Mesothelial cell of epicardium (in vitro differentiated cells): ENCODE results near the gene SAC3D1. TPM values are rescaled to one million over a fixed set of nuclear protein-coding genes. Genes with fewer than 3 reads are reported as not detected.

Experiments
- DNase-seq, 2 experiments: peaks; one replicate each; pipeline ENCODE4 v3.0.0; 2021; ENCODE audit warnings: low spot score in 2 of 2; ENCODE audit not compliant: unreplicated experiment in 2 of 2
- H3K27ac Mint-ChIP-seq: 2 replicates; pipeline ENCODE4 v1.8.0; 2021; ENCODE audit warnings: mixed read lengths
- H3K27me3 Mint-ChIP-seq: 2 replicates; pipeline ENCODE4 v1.8.0; 2021; ENCODE audit warnings: low read depth, mixed read lengths
- H3K36me3 Mint-ChIP-seq: 2 replicates; pipeline ENCODE4 v1.8.0; 2021; ENCODE audit warnings: mixed read lengths
- H3K4me1 Mint-ChIP-seq: 2 replicates; pipeline ENCODE4 v1.8.0; 2021; ENCODE audit warnings: mixed read lengths
- H3K4me3 Mint-ChIP-seq: 2 replicates; pipeline ENCODE4 v1.8.0; 2021; ENCODE audit warnings: mild to moderate bottlenecking, moderate library complexity, mixed read lengths
- H3K9me3 Mint-ChIP-seq: 2 replicates; pipeline ENCODE4 v1.8.0; 2021; ENCODE audit warnings: mixed read lengths
- total RNA-seq: library from RNA; stranded (reverse); gene quantifications from 3 replicates; pipeline ENCODE4 v1.2.1, GENCODE V29; 2021
- TF ChIP-seq, protein P1 (sequence below): fragments of 200-600 bp; sonication (generic); IDR thresholded peaks from one replicate; pipeline ENCODE4 v1.5.0; 2021; ENCODE audit warnings: antibody characterized with exemption; ENCODE audit not compliant: unreplicated experiment

The SAC3D1 gene
- total RNA-seq, 1 donor from 2014 or later, result 16.1 TPM

DNA sequence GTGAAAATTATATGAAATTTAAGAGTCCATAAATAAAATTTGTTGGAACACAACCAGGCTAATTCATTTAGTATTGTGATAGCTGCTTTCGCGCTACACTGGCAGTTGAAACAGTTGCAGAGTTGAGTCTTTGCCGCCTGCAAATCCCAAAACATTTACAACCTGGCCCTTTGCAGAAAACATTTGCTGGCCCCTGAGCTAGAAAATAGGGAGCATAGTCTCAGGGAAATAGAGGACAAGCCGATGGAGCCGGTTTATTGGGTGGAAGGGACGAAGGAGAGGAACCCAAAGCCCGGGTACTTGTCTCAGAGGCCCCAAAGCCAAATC lies 527 bp upstream of the SAC3D1 start:
- DNase-seq, result no peak
- Mint-ChIP-seq H3K36me3 (peaks cover 5% of the 10 kb centered on the region), H3K27me3 (no peaks in the 10 kb centered on the region), H3K27ac (peak overlapping the region; percentile 95), H3K4me3 (peak overlapping the region; percentile 88), H3K4me1 (peaks cover 14% of the 10 kb centered on the region), H3K9me3 (no peaks in the 10 kb centered on the region)
- TF ChIP-seq, protein P1, sequence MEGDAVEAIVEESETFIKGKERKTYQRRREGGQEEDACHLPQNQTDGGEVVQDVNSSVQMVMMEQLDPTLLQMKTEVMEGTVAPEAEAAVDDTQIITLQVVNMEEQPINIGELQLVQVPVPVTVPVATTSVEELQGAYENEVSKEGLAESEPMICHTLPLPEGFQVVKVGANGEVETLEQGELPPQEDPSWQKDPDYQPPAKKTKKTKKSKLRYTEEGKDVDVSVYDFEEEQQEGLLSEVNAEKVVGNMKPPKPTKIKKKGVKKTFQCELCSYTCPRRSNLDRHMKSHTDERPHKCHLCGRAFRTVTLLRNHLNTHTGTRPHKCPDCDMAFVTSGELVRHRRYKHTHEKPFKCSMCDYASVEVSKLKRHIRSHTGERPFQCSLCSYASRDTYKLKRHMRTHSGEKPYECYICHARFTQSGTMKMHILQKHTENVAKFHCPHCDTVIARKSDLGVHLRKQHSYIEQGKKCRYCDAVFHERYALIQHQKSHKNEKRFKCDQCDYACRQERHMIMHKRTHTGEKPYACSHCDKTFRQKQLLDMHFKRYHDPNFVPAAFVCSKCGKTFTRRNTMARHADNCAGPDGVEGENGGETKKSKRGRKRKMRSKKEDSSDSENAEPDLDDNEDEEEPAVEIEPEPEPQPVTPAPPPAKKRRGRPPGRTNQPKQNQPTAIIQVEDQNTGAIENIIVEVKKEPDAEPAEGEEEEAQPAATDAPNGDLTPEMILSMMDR, result no peak

DNA sequence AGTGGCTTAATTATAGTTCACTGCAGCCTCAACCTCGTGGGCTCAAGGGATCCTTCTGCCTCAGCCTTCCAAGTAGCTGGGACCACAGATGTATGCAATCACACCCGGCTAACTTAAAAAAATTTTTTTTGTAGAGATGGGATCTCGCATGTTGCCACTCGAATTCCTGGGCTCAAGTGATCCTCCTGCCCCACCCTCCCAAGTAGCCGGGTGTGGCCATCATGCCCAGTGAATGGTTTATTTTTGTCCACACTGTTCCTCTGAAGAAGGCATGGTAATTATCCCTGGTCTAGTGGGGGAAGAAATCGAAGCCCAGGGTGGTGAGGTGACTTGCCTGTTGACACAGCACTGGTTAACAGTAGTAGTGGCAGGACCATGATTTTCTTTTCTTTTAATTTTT lies 1.9 kb downstream of the SAC3D1 start:
- no peaks in the 10 kb centered on the region for H3K9me3 Mint-ChIP-seq

DNA sequence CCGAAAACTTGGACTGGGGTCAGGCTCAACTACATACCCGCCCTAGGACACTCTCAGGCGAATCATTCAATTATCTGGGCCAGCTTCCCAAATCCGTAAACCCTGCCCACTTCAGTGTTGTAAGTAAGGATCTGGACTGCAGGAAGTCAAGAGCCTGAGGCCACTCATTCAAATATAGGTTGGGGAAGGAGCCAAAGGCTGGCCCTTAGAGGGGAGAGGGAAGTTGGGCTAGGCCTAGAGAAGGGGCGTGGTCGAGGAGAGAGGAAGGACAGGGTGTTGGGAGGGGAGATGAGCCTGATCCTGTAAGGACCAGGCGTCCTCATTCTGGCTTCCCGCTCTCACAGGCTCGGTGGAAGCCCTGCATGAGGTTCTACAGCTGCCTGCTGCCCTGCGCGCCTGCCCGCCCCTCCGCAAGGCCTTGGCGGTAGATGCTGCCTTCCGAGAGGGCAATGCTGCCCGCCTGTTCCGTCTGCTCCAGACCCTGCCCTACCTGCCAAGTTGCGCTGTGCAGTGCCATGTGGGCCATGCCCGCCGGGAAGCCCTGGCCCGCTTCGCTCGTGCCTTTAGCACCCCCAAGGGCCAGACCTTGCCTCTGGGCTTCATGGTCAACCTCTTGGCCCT lies 3.0 kb downstream of the SAC3D1 start:
- Mint-ChIP-seq H3K4me1 (peaks cover 14% of the 10 kb centered on the region), H3K9me3 (no peaks in the 10 kb centered on the region), H3K4me3 (no peak overlapping the region), H3K27ac (no peak overlapping the region), H3K27me3 (no peaks in the 10 kb centered on the region), H3K36me3 (peaks cover 3% of the 10 kb centered on the region)
- DNase-seq, result no peak
- TF ChIP-seq, protein P1, result no peak

More for the DNA sequence above, 1.9 kb downstream of the SAC3D1 start:
- Mint-ChIP-seq H3K36me3 (peaks cover 3% of the 10 kb centered on the region), H3K27ac (no peak overlapping the region), H3K27me3 (no peaks in the 10 kb centered on the region), H3K4me3 (peak overlapping the region; percentile 88), H3K4me1 (peaks cover 14% of the 10 kb centered on the region)
- TF ChIP-seq, protein P1, result no peak
- no peak for DNase-seq

DNA sequence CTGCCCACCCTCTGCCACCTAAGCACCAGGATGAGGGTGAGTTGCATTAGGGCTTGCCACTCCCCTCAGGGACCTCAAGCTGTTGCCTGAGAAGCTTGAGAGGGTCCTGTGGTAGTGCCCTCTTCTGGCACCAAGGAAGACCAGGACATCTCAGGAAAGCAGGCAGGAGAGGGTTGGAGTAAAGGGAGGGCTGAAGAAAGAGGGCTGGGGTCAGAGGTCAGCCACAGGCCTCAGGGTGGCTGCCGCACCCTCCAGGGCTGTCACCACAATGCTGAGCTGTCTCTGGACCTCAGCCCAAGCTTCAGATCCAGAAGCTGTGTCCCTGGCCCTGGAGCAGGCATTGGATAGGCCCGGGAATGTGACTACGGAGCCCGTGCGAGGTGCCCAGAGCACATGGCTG lies 4.1 kb downstream of the SAC3D1 start:
- H3K36me3 Mint-ChIP-seq, result peaks cover 3% of the 10 kb centered on the region
- no peak overlapping the region for H3K4me3 Mint-ChIP-seq
- H3K27ac Mint-ChIP-seq, result no peak overlapping the region
- TF ChIP-seq, protein P1, result no peak
- H3K4me1 Mint-ChIP-seq, result peaks cover 14% of the 10 kb centered on the region
- no peak for DNase-seq
- H3K9me3 Mint-ChIP-seq, result no peaks in the 10 kb centered on the region
- no peaks in the 10 kb centered on the region for H3K27me3 Mint-ChIP-seq

DNA sequence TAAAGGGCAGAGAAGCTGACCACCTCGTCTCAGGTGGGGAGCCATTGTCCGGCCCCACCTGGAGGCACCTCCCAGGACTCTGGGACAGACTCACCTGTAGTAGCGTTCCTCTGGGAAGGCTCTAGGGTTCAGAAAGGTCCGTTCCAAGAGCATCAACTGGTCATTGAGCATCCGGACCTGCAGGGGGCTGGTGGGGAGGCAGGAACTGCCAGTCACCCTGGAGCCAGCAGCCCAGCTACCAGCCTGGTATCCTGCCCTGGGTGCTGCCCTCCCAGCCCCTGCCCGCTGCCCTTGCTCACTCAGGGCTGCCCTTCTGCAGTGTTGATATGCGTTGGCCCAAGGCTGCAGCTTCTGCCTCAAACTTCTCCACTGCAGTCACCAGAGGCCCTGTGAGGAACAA lies 4.7 kb downstream of the SAC3D1 start:
- Mint-ChIP-seq H3K9me3 (no peaks in the 10 kb centered on the region), H3K27me3 (no peaks in the 10 kb centered on the region), H3K36me3 (peaks cover 3% of the 10 kb centered on the region), H3K4me1 (peaks cover 11% of the 10 kb centered on the region), H3K27ac (no peak overlapping the region), H3K4me3 (no peak overlapping the region)
- TF ChIP-seq, protein P1, result no peak
- no peak for DNase-seq
